Measurements from ENCODE around the gene RAB35.

- no peak for TF ChIP-seq CTCF (IDR thresholded peaks at IDR 0.05)
- no peak for TF ChIP-seq POLR2A (IDR thresholded peaks at IDR 0.05)
Observed at GRCh38 chr12:120101182-120101581, 15.4 kb downstream of the RAB35 start.
